Peyer's patch (tissue), 4 donors: ENCODE measurements around the gene SPEF2. TPM values are rescaled to one million over a fixed set of nuclear protein-coding genes. Genes with fewer than 3 reads are reported as not detected.
"Not testable (repeated sequence)": the region's sequence is repeated elsewhere in the genome, so short reads cannot be mapped to it uniquely, and the experiment has no call there.

Source experiments
- DNase-seq, 3 donors: peaks; one replicate each; pipeline ENCODE4 v3.0.0-alpha.2; 2017 to 2019
- H3K27ac ChIP-seq, 4 donors: fragments of 200-600 bp; sonication (generic); one replicate each; pipeline ENCODE4 v1.5.1; 2016 to 2019
- H3K27me3 ChIP-seq, 2 donors: fragments of 200-600 bp; sonication (generic); one replicate each; pipeline ENCODE4 v1.5.1; 2019
- H3K36me3 ChIP-seq, 3 donors: fragments of 200-600 bp; sonication (generic); one replicate each; pipeline ENCODE4 v1.5.1; 2016 to 2019
- H3K4me1 ChIP-seq, 4 donors: fragments of 200-600 bp; sonication (generic); one replicate each; pipeline ENCODE4 v1.5.1; 2016 to 2019
- H3K4me3 ChIP-seq, 4 donors: fragments of 200-600 bp; sonication (generic); 1 replicate in 3 of 4; 2 replicates in 1 of 4; pipeline ENCODE4 v1.5.1; 2016 to 2019; ENCODE audit warnings: mild to moderate bottlenecking in 1 of 4
- H3K9me3 ChIP-seq, 4 donors: fragments of 200-600 bp; sonication (generic); one replicate each; pipeline ENCODE4 v1.5.1; 2016 to 2019; ENCODE audit warnings: mild to moderate bottlenecking in 1 of 4
- POLR2A ChIP-seq, 2 donors: fragments of 450-650 bp; IDR thresholded peaks; one replicate each; pipeline ENCODE4 v1.5.1; 2017; ENCODE audit warnings: antibody characterized with exemption in 2 of 2, mild to moderate bottlenecking in 2 of 2, moderate library complexity in 2 of 2
- total RNA-seq, 4 donors: library from RNA; depleted of rRNA; stranded (reverse); fragments of >200 nt; gene quantifications; one replicate each; pipeline ENCODE4 v1.1.0, GENCODE V29; 2016
- TF ChIP-seq, protein P1 (sequence below), 6 experiments: fragments of 450-650 bp in 4 of 6; fragments of 200-600 bp in 2 of 6; sonication (generic) in 1 of 6; IDR thresholded peaks; one replicate each; pipeline ENCODE4 v1.5.1; 2017 to 2019; ENCODE audit warnings: antibody characterized with exemption in 6 of 6, mild to moderate bottlenecking in 3 of 6, moderate library complexity in 1 of 6

SPEF2 gene
- total RNA-seq, 4 donors from 2014 or later: 2.5 to 8.8 (median 5.1) TPM

DNA sequence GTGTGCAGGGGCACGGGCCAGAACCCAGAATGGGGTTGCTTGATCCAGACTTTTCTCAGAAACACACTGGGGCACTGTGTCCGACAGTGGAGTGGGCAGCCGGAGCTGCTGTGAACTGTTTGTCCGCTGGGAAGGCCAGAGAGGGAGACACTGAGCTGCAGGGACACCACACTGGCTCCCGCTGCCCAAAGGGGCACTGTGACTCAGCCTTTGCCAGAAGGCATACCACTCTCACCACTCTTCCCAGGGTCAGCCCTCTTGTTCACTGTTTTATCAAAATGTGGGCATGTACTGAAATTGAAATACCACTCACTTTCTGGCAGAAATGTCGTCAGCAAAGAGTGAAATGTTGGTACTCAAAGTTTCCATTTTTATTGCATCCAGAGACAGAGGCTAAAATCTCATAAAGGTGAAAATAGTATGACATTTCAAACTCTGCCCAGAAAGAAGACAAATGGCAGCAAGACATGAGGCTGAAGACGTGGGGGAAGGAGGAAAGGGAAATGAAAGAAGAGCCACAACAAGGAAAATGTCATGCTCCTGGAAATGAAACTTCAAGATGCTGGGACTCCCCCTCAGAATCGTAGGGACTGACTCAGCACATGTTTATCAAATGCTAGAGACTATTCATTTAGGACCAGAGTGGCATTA is 234.5 kb downstream of the SPEF2 start:
- no peaks in the 10 kb centered on the region for H3K27me3 ChIP-seq
- peak overlapping the region; percentile 54 to 74 (median 66) for H3K27ac ChIP-seq
- no peaks in the 10 kb centered on the region for H3K9me3 ChIP-seq
- H3K4me1 ChIP-seq: peaks cover 0 to 8% (median 0%) of the 10 kb centered on the region in 4 donors
- DNase-seq: no peak
- no peak overlapping the region for H3K4me3 ChIP-seq
- H3K36me3 ChIP-seq: no peaks in the 10 kb centered on the region
- no peak for TF ChIP-seq POLR2A (IDR thresholded peaks at IDR 0.05)
- TF ChIP-seq, protein P1, sequence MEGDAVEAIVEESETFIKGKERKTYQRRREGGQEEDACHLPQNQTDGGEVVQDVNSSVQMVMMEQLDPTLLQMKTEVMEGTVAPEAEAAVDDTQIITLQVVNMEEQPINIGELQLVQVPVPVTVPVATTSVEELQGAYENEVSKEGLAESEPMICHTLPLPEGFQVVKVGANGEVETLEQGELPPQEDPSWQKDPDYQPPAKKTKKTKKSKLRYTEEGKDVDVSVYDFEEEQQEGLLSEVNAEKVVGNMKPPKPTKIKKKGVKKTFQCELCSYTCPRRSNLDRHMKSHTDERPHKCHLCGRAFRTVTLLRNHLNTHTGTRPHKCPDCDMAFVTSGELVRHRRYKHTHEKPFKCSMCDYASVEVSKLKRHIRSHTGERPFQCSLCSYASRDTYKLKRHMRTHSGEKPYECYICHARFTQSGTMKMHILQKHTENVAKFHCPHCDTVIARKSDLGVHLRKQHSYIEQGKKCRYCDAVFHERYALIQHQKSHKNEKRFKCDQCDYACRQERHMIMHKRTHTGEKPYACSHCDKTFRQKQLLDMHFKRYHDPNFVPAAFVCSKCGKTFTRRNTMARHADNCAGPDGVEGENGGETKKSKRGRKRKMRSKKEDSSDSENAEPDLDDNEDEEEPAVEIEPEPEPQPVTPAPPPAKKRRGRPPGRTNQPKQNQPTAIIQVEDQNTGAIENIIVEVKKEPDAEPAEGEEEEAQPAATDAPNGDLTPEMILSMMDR (IDR thresholded peaks at IDR 0.05): no peak

GRCh38 chr5:35852773-35853172 is 235.1 kb downstream of the SPEF2 start:
- Histone ChIP-seq H3K9me3 (no peaks in the 10 kb centered on the region), H3K27ac (peak overlapping the region; percentile 54 to 74 (median 66)), H3K4me3 (no peak overlapping the region), H3K4me1 (peaks cover 0 to 8% (median 0%) of the 10 kb centered on the region in 4 donors), H3K27me3 (no peaks in the 10 kb centered on the region), H3K36me3 (no peaks in the 10 kb centered on the region)
- TF ChIP-seq, protein P1 (IDR thresholded peaks at IDR 0.05): no peak
- TF ChIP-seq POLR2A (IDR thresholded peaks at IDR 0.05): no peak
- no peak for DNase-seq

DNA sequence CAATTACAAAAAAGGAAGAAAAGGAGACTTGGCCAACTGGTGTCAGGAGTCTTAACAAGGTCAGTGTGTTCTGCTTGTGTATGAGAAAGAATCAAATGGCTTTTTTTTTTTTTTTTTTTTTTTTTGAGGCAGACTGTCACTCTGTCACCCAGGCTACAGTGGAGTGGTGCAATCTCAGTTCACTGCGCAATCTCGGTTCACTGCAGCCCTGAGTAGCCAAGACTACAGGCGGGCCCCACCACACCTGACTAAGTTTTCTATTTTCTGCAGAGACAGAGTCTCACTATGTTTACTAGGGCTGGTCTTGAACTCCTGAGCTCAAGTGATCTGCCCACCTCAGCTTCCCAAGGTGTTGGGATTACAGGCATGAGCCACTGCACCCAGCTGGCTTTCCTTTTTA is 236.0 kb downstream of the SPEF2 start:
- peak in 2 of 3 donors; percentile 51 to 77 for DNase-seq
- no peaks in the 10 kb centered on the region for H3K9me3 ChIP-seq
- TF ChIP-seq, protein P1 (IDR thresholded peaks at IDR 0.05): no peak
- peak in 1 of 2 donors; percentile 2 for TF ChIP-seq POLR2A (IDR thresholded peaks at IDR 0.05)
- no peaks in the 10 kb centered on the region for H3K27me3 ChIP-seq
- H3K27ac ChIP-seq: peak overlapping the region; percentile 68 to 85 (median 75)
- H3K4me3 ChIP-seq: peak overlapping the region in 1 of 4 donors; percentile 10
- H3K4me1 ChIP-seq: peaks cover 0 to 8% (median 0%) of the 10 kb centered on the region in 4 donors
- H3K36me3 ChIP-seq: no peaks in the 10 kb centered on the region

GRCh38 chr5:35854248-35854647 is 236.6 kb downstream of the SPEF2 start:
- TF ChIP-seq, protein P1 (IDR thresholded peaks at IDR 0.05): no peak
- peak in 1 of 2 donors; percentile 30 for TF ChIP-seq POLR2A (IDR thresholded peaks at IDR 0.05)
- Histone ChIP-seq H3K4me1 (peaks cover 0 to 8% (median 0%) of the 10 kb centered on the region in 4 donors), H3K27ac (peak overlapping the region; percentile 68 to 85 (median 75)), H3K4me3 (peak overlapping the region in 1 of 4 donors; percentile 10), H3K9me3 (no peaks in the 10 kb centered on the region), H3K36me3 (no peaks in the 10 kb centered on the region), H3K27me3 (no peaks in the 10 kb centered on the region)
- DNase-seq: peak in 2 of 3 donors; percentile 51 to 74

- H3K4me3 ChIP-seq: no peak overlapping the region
- no peaks in the 10 kb centered on the region for H3K36me3 ChIP-seq
- no peak for DNase-seq
- no peaks in the 10 kb centered on the region for H3K9me3 ChIP-seq
- peaks cover 0 to 8% (median 0%) of the 10 kb centered on the region in 4 donors for H3K4me1 ChIP-seq
- no peaks in the 10 kb centered on the region for H3K27me3 ChIP-seq
- TF ChIP-seq POLR2A (IDR thresholded peaks at IDR 0.05): no peak
- TF ChIP-seq, protein P1 (IDR thresholded peaks at IDR 0.05): no peak
- peak overlapping the region; percentile 65 to 81 (median 68) for H3K27ac ChIP-seq
These were observed 237.5 kb downstream of the SPEF2 start for GRCh38 chr5:35855187-35855586.

GRCh38 chr5:35856186-35856764 is 238.6 kb downstream of the SPEF2 start:
- H3K27me3 ChIP-seq, H3K4me1 ChIP-seq, DNase-seq, H3K36me3 ChIP-seq, H3K9me3 ChIP-seq: not testable (repeated sequence)
- peak overlapping the region; percentile 1 to 38 (median 26) for H3K4me3 ChIP-seq
- peak overlapping the region; percentile 65 to 81 (median 68) for H3K27ac ChIP-seq
